Fibroblast of lung (primary cell): Measurements from ENCODE around the gene BCKDK. TPM values are rescaled to one million over a fixed set of nuclear protein-coding genes. Genes with fewer than 3 reads are reported as not detected.
A peak's percentile ranks its signal among the peaks of the same experiment; 100 is the strongest.

Experiments
- DNase-seq, 2 donors: peaks; one replicate each; pipeline versions ENCODE4 v3.0.0 to v3.0.0-alpha.2; 2010; ENCODE audit warnings: low read depth in 2 of 2
- H2AFZ ChIP-seq: 2 replicates; pipeline ENCODE4 v1.5.1; 2012; ENCODE audit warnings: low read length, control low read depth, inconsistent platforms
- H3K27ac ChIP-seq: 2 replicates; pipeline ENCODE4 v1.5.1; 2011; ENCODE audit warnings: low read length, control low read depth; ENCODE audit not compliant: insufficient read depth
- H3K27me3 ChIP-seq: 2 replicates; pipeline ENCODE4 v1.5.1; 2011; ENCODE audit warnings: mild to moderate bottlenecking, low read length; ENCODE audit not compliant: control insufficient read depth, insufficient read depth
- H3K36me3 ChIP-seq: 2 replicates; pipeline ENCODE4 v1.5.1; 2011; ENCODE audit warnings: low read length; ENCODE audit not compliant: control insufficient read depth, insufficient read depth
- H3K4me1 ChIP-seq: 2 replicates; pipeline ENCODE4 v1.5.1; 2011; ENCODE audit warnings: low read length; ENCODE audit not compliant: control insufficient read depth, insufficient read depth; ENCODE audit errors: extremely low read depth
- H3K4me2 ChIP-seq: 2 replicates; pipeline ENCODE4 v1.5.1; 2011; ENCODE audit warnings: low read length, control low read depth; ENCODE audit not compliant: insufficient read depth; ENCODE audit errors: extremely low read depth
- H3K4me3 ChIP-seq, 4 experiments: fragments of 200-600 bp in 1 of 4; sonication (generic) in 1 of 4; replicated peaks in 1 of 4; 2 replicates each; pipeline ENCODE4 v1.5.1; 2011 to 2016; ENCODE audit warnings: low read length in 4 of 4, low read depth in 3 of 4, mild to moderate bottlenecking in 3 of 4, control low read depth in 2 of 4, inconsistent platforms in 1 of 4, mixed read lengths in 1 of 4; ENCODE audit not compliant: insufficient read depth in 1 of 4; ENCODE audit errors: control extremely low read depth in 1 of 4
- H3K79me2 ChIP-seq: 2 replicates; pipeline ENCODE4 v1.5.1; 2012; ENCODE audit warnings: mild to moderate bottlenecking, low read length, inconsistent platforms; ENCODE audit not compliant: control insufficient read depth, insufficient read depth
- H3K9ac ChIP-seq: 2 replicates; pipeline ENCODE4 v1.5.1; 2011; ENCODE audit warnings: mild to moderate bottlenecking, low read length, control low read depth; ENCODE audit not compliant: insufficient read depth
- H3K9me3 ChIP-seq: 2 replicates; pipeline ENCODE4 v1.5.1; 2012; ENCODE audit warnings: low read depth, low read length; ENCODE audit not compliant: control insufficient read depth, insufficient read depth
- H4K20me1 ChIP-seq: 2 replicates; pipeline ENCODE4 v1.5.1; 2011; ENCODE audit warnings: low read length; ENCODE audit not compliant: control insufficient read depth, insufficient read depth; ENCODE audit errors: extremely low read depth
- EZH2 ChIP-seq: IDR thresholded peaks from 2 replicates; pipeline ENCODE4 v1.5.1; 2012; ENCODE audit warnings: low read length, control low read depth, mild to moderate bottlenecking; ENCODE audit errors: missing control alignments
- polyA plus RNA-seq, 2 donors: library from polyadenylated mRNA; depleted of rRNA in 1 of 2; stranded (reverse) in 1 of 2; unstranded in 1 of 2; fragments of >200 nt; gene quantifications; 2 replicates each; pipeline ENCODE4 v1.2.1, GENCODE V29; 2011 to 2012; ENCODE audit warnings: missing spikeins in 1 of 2
- total RNA-seq: library from RNA; depleted of rRNA; stranded (reverse); fragments of >200 nt; gene quantifications from 2 replicates; pipeline ENCODE4 v1.2.1, GENCODE V29; 2014
- TF ChIP-seq, protein P1 (sequence below), 2 donors: IDR thresholded peaks in 1 of 2; conservative IDR thresholded peaks in 1 of 2; 1 replicate in 1 of 2; 2 replicates in 1 of 2; pipeline ENCODE4 v1.5.1; 2011 to 2012; ENCODE audit warnings: low read length in 2 of 2, control low read depth in 1 of 2, inconsistent platforms in 1 of 2, low read depth in 1 of 2, mild to moderate bottlenecking in 1 of 2

BCKDK gene
- total and polyA plus RNA-seq, 2 donors (not counting 1 experiment from before 2014, with no cell fraction given): 18.5 to 34.8 TPM

DNA sequence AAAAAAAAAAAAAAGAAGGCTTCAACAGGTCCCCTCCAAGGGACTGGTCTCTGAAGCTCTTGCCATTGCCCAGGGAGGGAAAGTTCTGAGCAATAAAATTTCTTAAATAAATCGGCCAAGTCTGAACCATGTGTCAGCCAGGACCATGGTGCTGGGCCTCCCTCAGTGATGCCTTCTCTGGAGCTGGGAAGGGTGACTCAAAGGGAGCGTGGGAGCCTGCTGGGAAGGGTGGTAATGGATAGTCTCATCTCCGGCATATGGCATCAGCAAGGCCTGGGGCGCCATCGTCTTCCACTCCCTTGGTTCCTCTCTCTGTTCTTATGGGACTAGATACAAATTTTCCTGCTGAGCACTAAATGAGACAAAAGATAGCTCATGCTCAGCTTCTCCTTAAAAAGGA lies 15.9 kb upstream of the BCKDK start:
- peak in 1 of 2 donors; percentile 35 for DNase-seq
- no peak overlapping the region for H3K4me2 ChIP-seq
- no peak overlapping the region for H3K27ac ChIP-seq
- TF ChIP-seq, protein P1, sequence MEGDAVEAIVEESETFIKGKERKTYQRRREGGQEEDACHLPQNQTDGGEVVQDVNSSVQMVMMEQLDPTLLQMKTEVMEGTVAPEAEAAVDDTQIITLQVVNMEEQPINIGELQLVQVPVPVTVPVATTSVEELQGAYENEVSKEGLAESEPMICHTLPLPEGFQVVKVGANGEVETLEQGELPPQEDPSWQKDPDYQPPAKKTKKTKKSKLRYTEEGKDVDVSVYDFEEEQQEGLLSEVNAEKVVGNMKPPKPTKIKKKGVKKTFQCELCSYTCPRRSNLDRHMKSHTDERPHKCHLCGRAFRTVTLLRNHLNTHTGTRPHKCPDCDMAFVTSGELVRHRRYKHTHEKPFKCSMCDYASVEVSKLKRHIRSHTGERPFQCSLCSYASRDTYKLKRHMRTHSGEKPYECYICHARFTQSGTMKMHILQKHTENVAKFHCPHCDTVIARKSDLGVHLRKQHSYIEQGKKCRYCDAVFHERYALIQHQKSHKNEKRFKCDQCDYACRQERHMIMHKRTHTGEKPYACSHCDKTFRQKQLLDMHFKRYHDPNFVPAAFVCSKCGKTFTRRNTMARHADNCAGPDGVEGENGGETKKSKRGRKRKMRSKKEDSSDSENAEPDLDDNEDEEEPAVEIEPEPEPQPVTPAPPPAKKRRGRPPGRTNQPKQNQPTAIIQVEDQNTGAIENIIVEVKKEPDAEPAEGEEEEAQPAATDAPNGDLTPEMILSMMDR (conservative IDR thresholded peaks at IDR 0.05 in 1 of 2, IDR thresholded peaks at IDR 0.05 in 1 of 2; ENCODE audit: low read depth in 1 of 2, low read length in 2 of 2): no peak
- no peak for TF ChIP-seq EZH2
- no peaks in the 10 kb centered on the region for H4K20me1 ChIP-seq
- H3K4me3 ChIP-seq: no peak overlapping the region
- H3K9me3 ChIP-seq: no peaks in the 10 kb centered on the region
- H3K9ac ChIP-seq: no peak overlapping the region
- no peaks in the 10 kb centered on the region for H3K27me3 ChIP-seq
- no peak overlapping the region for H2AFZ ChIP-seq
- H3K4me1 ChIP-seq: peaks cover 3% of the 10 kb centered on the region
- H3K79me2 ChIP-seq: peaks cover 21% of the 10 kb centered on the region
- H3K36me3 ChIP-seq: peaks cover 11% of the 10 kb centered on the region

DNA sequence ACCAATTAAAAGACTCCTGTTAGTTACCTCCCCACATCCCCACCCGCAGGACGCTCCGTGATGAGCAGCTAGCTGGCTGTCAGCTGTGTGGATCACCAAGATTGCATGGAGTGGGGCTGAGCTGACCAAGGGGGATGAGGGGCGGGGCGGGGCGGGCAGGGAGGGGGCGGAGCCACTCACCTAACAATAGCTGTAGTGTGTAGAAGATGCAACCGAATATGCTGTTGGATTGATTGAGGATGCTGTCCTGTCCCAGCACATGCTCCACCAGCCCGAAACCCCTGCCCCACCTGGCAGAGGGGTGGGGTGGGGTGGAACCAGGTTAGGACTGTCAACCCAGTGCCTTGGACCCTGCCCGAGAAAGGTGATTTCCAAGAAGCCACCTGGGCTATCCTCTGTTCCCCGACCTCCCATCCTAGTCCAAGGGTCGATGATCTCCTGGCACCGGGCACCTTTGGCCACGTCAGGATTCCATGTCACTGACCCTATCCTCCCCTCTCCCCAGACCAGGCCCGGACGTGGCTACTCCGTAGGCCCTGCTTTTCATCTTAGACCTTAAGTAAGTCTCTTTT lies 15.0 kb upstream of the BCKDK start:
- no peak overlapping the region for H3K9ac ChIP-seq
- no peaks in the 10 kb centered on the region for H3K27me3 ChIP-seq
- no peak overlapping the region for H3K27ac ChIP-seq
- peaks cover 10% of the 10 kb centered on the region for H3K36me3 ChIP-seq
- H3K79me2 ChIP-seq: peaks cover 21% of the 10 kb centered on the region
- H2AFZ ChIP-seq: no peak overlapping the region
- H4K20me1 ChIP-seq: no peaks in the 10 kb centered on the region
- no peaks in the 10 kb centered on the region for H3K9me3 ChIP-seq
- peak overlapping the region; percentile 96 for H3K4me2 ChIP-seq
- peak in 1 of 2 donors; percentile 41 for DNase-seq
- H3K4me1 ChIP-seq: peaks cover 3% of the 10 kb centered on the region
- peak overlapping the region; percentile 57 to 99 (median 86) for H3K4me3 ChIP-seq
- no peak for TF ChIP-seq EZH2
- TF ChIP-seq, protein P1 (conservative IDR thresholded peaks at IDR 0.05 in 1 of 2, IDR thresholded peaks at IDR 0.05 in 1 of 2; ENCODE audit: low read depth in 1 of 2, low read length in 2 of 2): no peak

DNA sequence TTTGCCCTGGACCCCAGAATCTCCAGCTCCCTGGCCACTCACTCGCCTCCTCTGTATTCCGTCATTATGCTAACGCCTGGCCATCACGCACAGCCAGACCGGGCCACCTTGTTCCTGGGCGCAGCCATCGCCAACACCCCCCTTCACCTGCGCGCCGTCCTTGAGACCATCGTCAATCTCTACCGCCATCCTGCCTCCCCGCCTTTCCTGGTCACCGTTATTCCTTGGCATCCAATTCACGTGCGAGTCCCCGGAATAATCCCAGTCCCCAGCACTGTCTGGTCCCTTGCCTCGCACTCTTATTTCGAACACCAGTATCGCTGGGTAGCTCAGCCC lies 14.1 kb upstream of the BCKDK start:
- peak in 1 of 2 donors; percentile 7 for DNase-seq
- no peak for TF ChIP-seq EZH2
- TF ChIP-seq, protein P1 (conservative IDR thresholded peaks at IDR 0.05 in 1 of 2, IDR thresholded peaks at IDR 0.05 in 1 of 2; ENCODE audit: low read depth in 1 of 2, low read length in 2 of 2): no peak

More for the DNA sequence above, 14.1 kb upstream of the BCKDK start:
- Histone ChIP-seq H3K4me1 (peaks cover 3% of the 10 kb centered on the region), H3K27me3 (no peaks in the 10 kb centered on the region), H4K20me1 (no peaks in the 10 kb centered on the region), H3K4me2 (peak overlapping the region; percentile 97), H3K27ac (peak overlapping the region; percentile 78), H2AFZ (peak overlapping the region; percentile 85), H3K79me2 (peaks cover 21% of the 10 kb centered on the region), H3K9ac (peak overlapping the region; percentile 84), H3K9me3 (no peaks in the 10 kb centered on the region), H3K36me3 (peaks cover 8% of the 10 kb centered on the region), H3K4me3 (peak overlapping the region; percentile 85 to 99 (median 90))
